K562 (cell line): ENCODE results near the gene WEE1. TPM values are rescaled to one million over a fixed set of nuclear protein-coding genes. Genes with fewer than 3 reads are reported as not detected.

ENCODE experiments used
- ATAC-seq: fragments of 200-7000 bp; cut with Tn5 transposase; 3 replicates; pipeline ENCODE4 v1.9.1; 2020; ENCODE audit warnings: moderate library complexity
- BruUV-seq: library from RNA; stranded (reverse); fragments of 400-500 nt; replicated peaks from 2 replicates; lab custom pipeline; 2021; lab: Mats Ljungman, UMichigan
- CTCF ChIA-PET: fragments of 300-600 bp; formaldehyde crosslinking; extraction: SDS; loops from one replicate; lab custom pipeline; 2021; ENCODE audit warnings: low intra/inter-chr PET ratio; lab: Yijun Ruan, JAX
- POLR2A ChIA-PET: fragments of 300-600, 350-650 bp; sonication (Branson Sonifier 250); formaldehyde crosslinking; extraction: SDS; loops from one replicate; lab custom pipeline; 2021; ENCODE audit warnings: antibody characterized with exemption, inconsistent platforms; lab: Yijun Ruan, JAX
- DNase-seq, 4 experiments: peaks; one replicate each; pipeline versions ENCODE4 v3.0.0 to v3.0.0-alpha.2; 2011 to 2018; ENCODE audit warnings: low spot score in 3 of 4, mixed read lengths in 3 of 4; ENCODE audit errors: extremely low read depth in 1 of 4
- FAIRE-seq: peaks from 2 replicates; lab custom pipeline; 2011; peaks lifted over from hg19 to GRCh38; lab: Jason Lieb, UNC
- H2AFZ ChIP-seq: 2 replicates; pipeline ENCODE4 v1.6.0; 2011; ENCODE audit warnings: low read depth, low read length, control low read depth, inconsistent platforms
- H3K27ac ChIP-seq: fragments of 200-600 bp; 3 replicates; pipeline ENCODE4 v1.8.0; 2011; ENCODE audit warnings: low read depth, mild to moderate bottlenecking, control low read depth, inconsistent platforms, low read length, moderate library complexity, mixed read lengths; ENCODE audit errors: extremely low read depth
- H3K27me3 ChIP-seq, 2 experiments: fragments of 300-600 bp in 1 of 2; 2 replicates in 1 of 2; 3 replicates in 1 of 2; pipeline versions ENCODE4 v1.6.0 to v1.8.0; 2011; ENCODE audit warnings: inconsistent platforms in 2 of 2, low read length in 2 of 2, mild to moderate bottlenecking in 1 of 2, mixed read lengths in 1 of 2, moderate library complexity in 1 of 2; ENCODE audit not compliant: control insufficient read depth in 2 of 2, insufficient read depth in 2 of 2
- H3K36me3 ChIP-seq: fragments of 300-600 bp; 3 replicates; pipeline ENCODE4 v1.8.0; 2011; ENCODE audit warnings: mild to moderate bottlenecking, low read length, inconsistent platforms; ENCODE audit not compliant: control insufficient read depth, insufficient read depth
- H3K4me1 ChIP-seq, 2 experiments: fragments of 200-600 bp in 1 of 2; replicated peaks in 1 of 2; 2 replicates in 1 of 2; 3 replicates in 1 of 2; pipeline versions ENCODE4 v1.5.1 to v1.8.0; 2011; ENCODE audit warnings: inconsistent platforms in 2 of 2, low read length in 2 of 2, mild to moderate bottlenecking in 1 of 2, mixed read lengths in 1 of 2, moderate library complexity in 1 of 2; ENCODE audit not compliant: control insufficient read depth in 2 of 2, insufficient read depth in 2 of 2
- H3K4me2 ChIP-seq: 2 replicates; pipeline ENCODE4 v1.6.1; 2011; ENCODE audit warnings: low read length, control low read depth, inconsistent platforms, mixed read lengths; ENCODE audit not compliant: insufficient read depth
- H3K4me3 ChIP-seq: fragments of 200-600 bp; sonication (generic), shearing (Covaris generic); 2 replicates; pipeline ENCODE4 v1.5.1; 2016; ENCODE audit warnings: control low read depth, inconsistent platforms
- H3K79me2 ChIP-seq: fragments of 200-600 bp; 3 replicates; pipeline ENCODE4 v1.8.0; 2011; ENCODE audit warnings: low read length, inconsistent platforms; ENCODE audit not compliant: control insufficient read depth, insufficient read depth
- H3K9ac ChIP-seq, 2 experiments: 2 replicates each; pipeline versions ENCODE4 v1.6.0 to v1.6.1; 2011; ENCODE audit warnings: low read depth in 2 of 2, low read length in 2 of 2, control low read depth in 1 of 2, inconsistent platforms in 1 of 2, mild to moderate bottlenecking in 1 of 2, mixed read lengths in 1 of 2; ENCODE audit not compliant: insufficient read depth in 1 of 2
- H3K9me1 ChIP-seq: one replicate; pipeline ENCODE4 v1.6.0; 2011; ENCODE audit warnings: inconsistent platforms, mild to moderate bottlenecking, low read length, moderate library complexity; ENCODE audit not compliant: control insufficient read depth, insufficient read depth
- H3K9me3 ChIP-seq: replicated peaks from 2 replicates; pipeline ENCODE4 v1.5.1; 2011; ENCODE audit warnings: low read depth, low read length, inconsistent platforms; ENCODE audit not compliant: control insufficient read depth, insufficient read depth
- H4K20me1 ChIP-seq: replicated peaks from 2 replicates; pipeline ENCODE4 v1.6.1; 2011; ENCODE audit warnings: low read length, inconsistent platforms, mixed read lengths; ENCODE audit not compliant: control insufficient read depth, insufficient read depth
- AFF4 ChIP-seq: sonication (generic); formaldehyde crosslinking; IDR thresholded peaks from 2 replicates; pipeline ENCODE4 v1.8.0; 2023; ENCODE audit warnings: mild to moderate bottlenecking, missing genetic modification reagents
- ETS1 ChIP-seq: conservative IDR thresholded peaks from 2 replicates; pipeline ENCODE4 v1.6.1; 2011; ENCODE audit warnings: low read depth, mild to moderate bottlenecking, low read length; ENCODE audit not compliant: control insufficient read depth
- SAP30 ChIP-seq: fragments of 200-600 bp; sonication (generic); IDR thresholded peaks from 2 replicates; pipeline ENCODE4 v1.6.1; 2012; ENCODE audit warnings: borderline replicate concordance, low read depth, mild to moderate bottlenecking, moderate library complexity, low read length, control low read depth, inconsistent platforms; ENCODE audit not compliant: insufficient read depth, poor library complexity, severe bottlenecking
- ZBTB2 ChIP-seq: fragments of 450-650 bp; IDR thresholded peaks from 2 replicates; pipeline ENCODE4 v1.6.1; 2016; ENCODE audit warnings: antibody characterized with exemption
- ZBTB7A ChIP-seq: IDR thresholded peaks from 2 replicates; pipeline ENCODE4 v1.6.1; 2011; ENCODE audit warnings: low read depth, mild to moderate bottlenecking, low read length, moderate library complexity, borderline replicate concordance; ENCODE audit not compliant: control insufficient read depth
- WGBS: fragments of 100-300 bp; shearing (Covaris generic); methylation state at CpG from one replicate; pipeline ENCODE4 v1.1.6; 2016; ENCODE audit warnings: low coverage, mixed read lengths; ENCODE audit not compliant: insufficient coverage; ENCODE audit errors: missing lambda C conversion rate; 5-methylcytosine and 5-hydroxymethylcytosine counted together
- in situ Hi-C: fragments of 300-500 bp; cut with MboI; formaldehyde crosslinking; loops from 4 replicates; pipeline ENCODE4 v1.15.0; 2018; ENCODE audit warnings: inconsistent platforms, mixed read lengths
- intact Hi-C: fragments of 100-400 bp; cut with micrococcal nuclease; formaldehyde crosslinking; loops from 2 replicates; pipeline ENCODE4 v1.14.2; 2022
- polyA plus RNA-seq, 8 experiments: library from polyadenylated mRNA; depleted of rRNA in 4 of 8; stranded (reverse) in 5 of 8; unstranded in 3 of 8; fragments of >200 nt; fragmentation: Nextera tagmentation in 2 of 8; fragmentation: Illumina TruSeq in 1 of 8; extraction: Ambion mirVana in 2 of 8; extraction: Trizol in 1 of 8; gene quantifications; 2 replicates each; pipeline versions ENCODE4 v1.2.1 to v1.2.3, GENCODE V29; 2011 to 2014; ENCODE audit warnings: inconsistent platforms in 1 of 8, missing spikeins in 1 of 8
- total RNA-seq, 7 experiments: library from RNA; depleted of rRNA in 6 of 7; stranded (reverse); fragments of >200 nt in 6 of 7; fragmentation: Illumina TruSeq in 2 of 7; extraction: Trizol in 2 of 7; gene quantifications; 2 replicates each; pipeline versions ENCODE4 v1.2.1 to v1.2.3, GENCODE V29; 2011 to 2021; ENCODE audit warnings: low replicate concordance in 1 of 7
- TF ChIP-seq, protein P1 (sequence below): sonication (generic); formaldehyde crosslinking; IDR thresholded peaks from 2 replicates; pipeline ENCODE4 v1.8.1; 2023; ENCODE audit warnings: mild to moderate bottlenecking, missing genetic modification reagents

WEE1 gene
- total and polyA plus RNA-seq, 9 of the 15 experiments (the other 6 are each of a cell fraction or from before 2014, with no cell fraction given), result 21.9 to 99.0 (median 67.4) TPM

DNA sequence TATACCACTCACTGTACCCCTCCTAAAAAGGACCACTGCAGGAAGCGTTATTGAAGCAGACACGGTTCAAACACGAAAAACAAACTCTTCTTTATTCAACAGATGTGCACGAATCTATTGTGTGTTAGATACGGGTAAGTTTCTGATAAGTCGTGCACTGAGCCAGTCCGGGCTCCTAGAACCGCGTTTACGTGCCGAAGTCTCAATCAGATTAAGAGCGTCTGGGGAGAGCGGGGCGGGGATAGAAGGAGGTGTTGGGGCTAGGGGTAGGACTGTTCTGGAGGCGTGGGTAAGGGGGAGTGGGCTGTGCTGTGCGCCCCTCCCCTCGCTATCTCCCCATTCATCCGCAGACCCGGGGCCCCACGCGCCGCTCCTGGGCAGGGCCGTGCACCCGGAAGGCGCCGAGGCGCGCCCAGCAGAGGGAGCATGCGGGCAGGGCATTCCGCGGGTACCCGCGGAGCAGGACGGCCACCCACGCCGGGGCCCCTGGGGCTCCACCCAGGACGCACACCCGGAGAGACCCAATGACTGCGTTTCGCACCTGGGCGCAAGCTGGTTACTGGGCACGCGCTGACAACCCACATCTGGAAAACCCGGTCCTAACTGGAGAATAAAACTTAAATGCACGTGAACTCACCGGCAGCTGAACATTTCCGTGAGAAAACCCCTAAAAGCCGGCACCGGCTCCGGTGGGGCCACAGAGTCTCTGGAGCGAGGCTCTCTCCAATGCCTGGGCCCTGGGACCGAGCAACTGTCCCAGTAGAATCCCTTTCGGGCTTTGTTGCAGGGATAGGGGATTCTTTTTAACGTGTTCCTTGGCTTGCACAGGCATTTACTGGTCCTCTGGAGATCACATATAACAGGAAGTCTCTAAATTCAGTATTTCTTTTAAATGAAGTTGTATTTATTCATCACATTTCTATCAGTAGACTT is 40.6 kb downstream of the WEE1 start (continued):
- TF ChIP-seq, protein P1, sequence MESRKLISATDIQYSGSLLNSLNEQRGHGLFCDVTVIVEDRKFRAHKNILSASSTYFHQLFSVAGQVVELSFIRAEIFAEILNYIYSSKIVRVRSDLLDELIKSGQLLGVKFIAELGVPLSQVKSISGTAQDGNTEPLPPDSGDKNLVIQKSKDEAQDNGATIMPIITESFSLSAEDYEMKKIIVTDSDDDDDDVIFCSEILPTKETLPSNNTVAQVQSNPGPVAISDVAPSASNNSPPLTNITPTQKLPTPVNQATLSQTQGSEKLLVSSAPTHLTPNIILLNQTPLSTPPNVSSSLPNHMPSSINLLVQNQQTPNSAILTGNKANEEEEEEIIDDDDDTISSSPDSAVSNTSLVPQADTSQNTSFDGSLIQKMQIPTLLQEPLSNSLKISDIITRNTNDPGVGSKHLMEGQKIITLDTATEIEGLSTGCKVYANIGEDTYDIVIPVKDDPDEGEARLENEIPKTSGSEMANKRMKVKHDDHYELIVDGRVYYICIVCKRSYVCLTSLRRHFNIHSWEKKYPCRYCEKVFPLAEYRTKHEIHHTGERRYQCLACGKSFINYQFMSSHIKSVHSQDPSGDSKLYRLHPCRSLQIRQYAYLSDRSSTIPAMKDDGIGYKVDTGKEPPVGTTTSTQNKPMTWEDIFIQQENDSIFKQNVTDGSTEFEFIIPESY (CRISPR knock-in tag), result peak; percentile 50; the same call in 1 of the 2 replicates

- intact Hi-C loops, result loop anchor here (2.0 to 10.0 kb wide), 2 partner anchors 42 to 360 kb away; partner anchors contain the start of gene WEE1
- in situ Hi-C loops, result loop anchor here (5.0 kb wide), 1 partner anchor 137 kb away; no protein-coding TSS in a partner anchor
Observed at GRCh38 chr11:9615031-9615451, 41.6 kb downstream of the WEE1 start.

More at GRCh38 chr11:9615031-9615451, 41.6 kb downstream of the WEE1 start:
- ChIA-PET CTCF (interaction anchor here (1.9 to 2.4 kb wide), 2 partner anchors 133 to 143 kb away, joined by 8 to 16 read pairs; no protein-coding TSS in a partner anchor), POLR2A (no interaction called here)
- H3K9me3 ChIP-seq, result no peaks in the 10 kb centered on the region
- FAIRE-seq (no peak), DNase-seq (no peak)
- H2AFZ ChIP-seq, result peak overlapping the region; percentile 99
- peak overlapping the region; percentile 46 for H3K4me3 ChIP-seq
- no peaks in the 10 kb centered on the region for H3K79me2 ChIP-seq
- peak overlapping the region; percentile 72 to 89; a peak in 3 of 4 replicates for H3K9ac ChIP-seq
- no peaks in the 10 kb centered on the region for H3K9me1 ChIP-seq
- peaks cover 19 to 22% of the 10 kb centered on the region in 2 experiments; a peak in 4 of 5 replicates for H3K4me1 ChIP-seq
- H3K36me3 ChIP-seq, result no peaks in the 10 kb centered on the region
- no peaks in the 10 kb centered on the region for H4K20me1 ChIP-seq
- no peak overlapping the region for H3K27ac ChIP-seq
- H3K27me3 ChIP-seq, result no peaks in the 10 kb centered on the region
- TF ChIP-seq AFF4 (0 out of 2 replicates have a peak, but pooled peaks have one; percentile 12), ETS1 (no peak), ZBTB2 (no peak), SAP30 (no peak), ZBTB7A (peak; percentile 60; the same call in 1 of the 2 replicates)
- TF ChIP-seq, all 486 proteins: peak for 2
- 9% methylated on average over 2 of the region's 2 CpGs for WGBS
- ATAC-seq, result no peak
- H3K4me2 ChIP-seq, result peak overlapping the region; percentile 94
- no TSS peak for BruUV-seq
